OCI-LY3 (cell line): ENCODE results near the gene C16orf74.

Source experiments
- CTCF ChIP-seq: fragments of 200-600, 300-600 bp; sonication (generic); IDR thresholded peaks from 2 replicates; pipeline ENCODE4 v1.5.1; 2014; ENCODE audit warnings: antibody characterized with exemption, low read length, low read depth
- EZH2phosphoT487 ChIP-seq: fragments of 200-600 bp; shearing (Covaris generic); IDR thresholded peaks from 2 replicates; pipeline ENCODE4 v1.6.1; 2018; ENCODE audit warnings: antibody characterized with exemption, mixed run types, low read depth

GRCh38 chr16:85783441-85783840 lies 32.5 kb upstream of the C16orf74 start:
- TF ChIP-seq CTCF (no peak), EZH2phosphoT487 (no peak)
